PFSK-1 (cell line): ENCODE results near the gene MYO1F.

Experiments
- POLR2AphosphoS5 ChIP-seq: IDR thresholded peaks from 2 replicates; pipeline ENCODE4 v1.6.1; 2012; ENCODE audit warnings: low read depth, mild to moderate bottlenecking, control low read depth, low read length, moderate library complexity
- SIN3A ChIP-seq: IDR thresholded peaks from 2 replicates; pipeline ENCODE4 v1.6.1; 2012; ENCODE audit warnings: mild to moderate bottlenecking, low read length, moderate library complexity, borderline replicate concordance; ENCODE audit not compliant: insufficient read depth
- TF ChIP-seq, protein P1 (sequence below), 2 experiments: IDR thresholded peaks; 2 replicates each; pipeline versions ENCODE4 v1.6.1 to v1.8.0; 2011 to 2012; ENCODE audit warnings: low read depth in 2 of 2, low read length in 2 of 2, control low read depth in 1 of 2, inconsistent platforms in 1 of 2, mild to moderate bottlenecking in 1 of 2, moderate library complexity in 1 of 2; ENCODE audit not compliant: insufficient read depth in 1 of 2

DNA sequence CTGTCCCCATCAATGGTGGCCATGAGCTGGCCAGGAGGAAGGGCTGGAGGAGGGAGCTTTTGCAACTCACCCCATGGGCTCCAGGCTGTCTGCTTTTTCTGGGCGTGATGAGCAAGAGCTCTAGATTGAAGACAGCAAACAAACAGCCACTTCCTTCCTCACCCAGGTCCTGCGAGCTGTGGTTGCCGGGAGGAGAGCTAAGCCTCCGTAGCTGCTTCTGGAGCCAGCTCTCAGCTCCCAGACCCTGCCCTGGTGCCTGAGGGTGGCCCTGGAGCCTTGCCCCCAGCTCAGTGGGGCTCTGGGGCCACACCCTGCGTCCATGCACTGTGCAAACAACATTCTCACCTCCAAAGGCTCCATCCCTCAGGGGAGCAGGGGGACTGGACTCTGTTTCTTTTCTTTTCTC, 6.2 kb downstream of the MYO1F start:
- no peak for TF ChIP-seq POLR2AphosphoS5
- no peak for TF ChIP-seq SIN3A
- TF ChIP-seq, protein P1, sequence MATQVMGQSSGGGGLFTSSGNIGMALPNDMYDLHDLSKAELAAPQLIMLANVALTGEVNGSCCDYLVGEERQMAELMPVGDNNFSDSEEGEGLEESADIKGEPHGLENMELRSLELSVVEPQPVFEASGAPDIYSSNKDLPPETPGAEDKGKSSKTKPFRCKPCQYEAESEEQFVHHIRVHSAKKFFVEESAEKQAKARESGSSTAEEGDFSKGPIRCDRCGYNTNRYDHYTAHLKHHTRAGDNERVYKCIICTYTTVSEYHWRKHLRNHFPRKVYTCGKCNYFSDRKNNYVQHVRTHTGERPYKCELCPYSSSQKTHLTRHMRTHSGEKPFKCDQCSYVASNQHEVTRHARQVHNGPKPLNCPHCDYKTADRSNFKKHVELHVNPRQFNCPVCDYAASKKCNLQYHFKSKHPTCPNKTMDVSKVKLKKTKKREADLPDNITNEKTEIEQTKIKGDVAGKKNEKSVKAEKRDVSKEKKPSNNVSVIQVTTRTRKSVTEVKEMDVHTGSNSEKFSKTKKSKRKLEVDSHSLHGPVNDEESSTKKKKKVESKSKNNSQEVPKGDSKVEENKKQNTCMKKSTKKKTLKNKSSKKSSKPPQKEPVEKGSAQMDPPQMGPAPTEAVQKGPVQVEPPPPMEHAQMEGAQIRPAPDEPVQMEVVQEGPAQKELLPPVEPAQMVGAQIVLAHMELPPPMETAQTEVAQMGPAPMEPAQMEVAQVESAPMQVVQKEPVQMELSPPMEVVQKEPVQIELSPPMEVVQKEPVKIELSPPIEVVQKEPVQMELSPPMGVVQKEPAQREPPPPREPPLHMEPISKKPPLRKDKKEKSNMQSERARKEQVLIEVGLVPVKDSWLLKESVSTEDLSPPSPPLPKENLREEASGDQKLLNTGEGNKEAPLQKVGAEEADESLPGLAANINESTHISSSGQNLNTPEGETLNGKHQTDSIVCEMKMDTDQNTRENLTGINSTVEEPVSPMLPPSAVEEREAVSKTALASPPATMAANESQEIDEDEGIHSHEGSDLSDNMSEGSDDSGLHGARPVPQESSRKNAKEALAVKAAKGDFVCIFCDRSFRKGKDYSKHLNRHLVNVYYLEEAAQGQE (IDR thresholded peaks at IDR 0.05; ENCODE audit: insufficient read depth in 1 of 2, low read depth in 2 of 2, low read length in 2 of 2): no peak
